Measurements from ENCODE around the gene CLEC7A. TPM values are rescaled to one million over a fixed set of nuclear protein-coding genes. Genes with fewer than 3 reads are reported as not detected.

Gene CLEC7A
- total and polyA plus RNA-seq, 9 of the 15 experiments (the other 6 are each of a cell fraction or from before 2014, with no cell fraction given) = 0.16 TPM; not detected in 8

- TF ChIP-seq GTF2E2 (tag; IDR thresholded peaks at IDR 0.05) = no peak
These were observed 62.1 kb downstream of the CLEC7A start (continued) for GRCh38 chr12:10067942-10068341.

GRCh38 chr12:10067264-10067663 is 62.7 kb downstream of the CLEC7A start:
- H3K27ac ChIP-seq (ENCODE audit: extremely low read depth, low read depth, low read length) = no peak overlapping the region
- 0% methylated on average over 3 of the region's 4 CpGs for WGBS (ENCODE audit: insufficient coverage, low coverage, missing lambda C conversion rate)
- no peak for FAIRE-seq
- no peak for ATAC-seq
- H4K20me1 ChIP-seq (replicated peaks; ENCODE audit: control insufficient read depth, insufficient read depth, low read length) = no peaks in the 10 kb centered on the region
- no peak overlapping the region for H3K9ac ChIP-seq (ENCODE audit: insufficient read depth in 1 of 2, low read depth in 2 of 2, low read length in 2 of 2)
- POLR2A ChIA-PET = interaction anchor here (1.1 kb wide), 2 partner anchors 22 to 26 kb away, joined by 3 to 4 read pairs; no protein-coding TSS in a partner anchor
- H2AFZ ChIP-seq (ENCODE audit: low read depth, low read length) = no peak overlapping the region
- in situ Hi-C loops (cut with MboI) (no loop called here), intact Hi-C loops (cut with micrococcal nuclease) (no loop called here)
- H3K4me2 ChIP-seq (ENCODE audit: insufficient read depth, low read length) = no peak overlapping the region
- no peaks in the 10 kb centered on the region for H3K9me1 ChIP-seq (ENCODE audit: control insufficient read depth, insufficient read depth, low read length)
- no peaks in the 10 kb centered on the region for H3K4me1 ChIP-seq (replicated peaks in 1 of 2; ENCODE audit: control insufficient read depth in 2 of 2, insufficient read depth in 2 of 2, low read length in 2 of 2)
- DNase-seq (ENCODE audit: extremely low read depth in 1 of 4, low spot score in 3 of 4) = no peak
- H3K27me3 ChIP-seq (ENCODE audit: control insufficient read depth in 2 of 2, insufficient read depth in 2 of 2, low read length in 2 of 2) = no peaks in the 10 kb centered on the region; a peak in 1 of 5 replicates
- no peaks in the 10 kb centered on the region for H3K9me3 ChIP-seq (replicated peaks; ENCODE audit: control insufficient read depth, insufficient read depth, low read depth, low read length)
- BruUV-seq (replicated peaks) = no TSS peak
- CTCF ChIA-PET (ENCODE audit: low intra/inter-chr PET ratio) = no interaction called here
- H3K79me2 ChIP-seq (ENCODE audit: control insufficient read depth, insufficient read depth, low read length) = no peaks in the 10 kb centered on the region
- no peak overlapping the region for H3K4me3 ChIP-seq
- TF ChIP-seq RFX5 (IDR thresholded peaks at IDR 0.05; ENCODE audit: low read depth, low read length) = no peak
- no peak for TF ChIP-seq SNRNP70 (optimal IDR thresholded peaks at IDR 0.05; ENCODE audit: low read depth, low read length)
- no peak for TF ChIP-seq THRAP3 (IDR thresholded peaks at IDR 0.05; ENCODE audit: borderline replicate concordance)
- no peak for TF ChIP-seq ZNF347 (CRISPR knock-in tag; IDR thresholded peaks at IDR 0.05; ENCODE audit: low read depth)
- no peak for TF ChIP-seq ZNF175 (CRISPR knock-in tag; IDR thresholded peaks at IDR 0.05; ENCODE audit: low read depth)
- no peak for TF ChIP-seq POLR2AphosphoS5 (IDR thresholded peaks at IDR 0.05; ENCODE audit: control insufficient read depth, insufficient read depth, low read depth, low read length)
- no peaks in the 10 kb centered on the region for H3K36me3 ChIP-seq (ENCODE audit: control insufficient read depth, insufficient read depth, low read length)

Other genes with a start within 250 kb of the CLEC7A start
Only the 7 nearest of the 11 such genes appear.
- not detected in 2 replicates for gene CLEC1B, start 131.1 kb downstream of the CLEC7A start, total RNA-seq (2014; rRNA removed)
- not detected in 2 replicates for gene CLEC1B, start 131.1 kb downstream of the CLEC7A start, total RNA-seq (2014; rRNA removed; fragmentation: Illumina TruSeq; extraction: Trizol)
- gene CLEC1B, start 131.1 kb downstream of the CLEC7A start, total RNA-seq (2015; rRNA removed; fragmentation: Illumina TruSeq; extraction: Trizol) = not detected in 2 replicates
- gene CLEC1B, start 131.1 kb downstream of the CLEC7A start, total RNA-seq (2021) = not detected in 2 replicates
- gene CLEC1B, start 131.1 kb downstream of the CLEC7A start, polyA plus RNA-seq (2011; rRNA removed) = not detected in 2 replicates
- not detected in 2 replicates for gene CLEC1B, start 131.1 kb downstream of the CLEC7A start, polyA plus RNA-seq (2014; fragmentation: Illumina TruSeq; extraction: Trizol)
- not detected for gene CLEC1B, start 131.1 kb downstream of the CLEC7A start, polyA plus RNA-seq (2014; fragmentation: Nextera tagmentation; extraction: Ambion mirVana)
- not detected in 2 replicates for gene CLEC1B, start 131.1 kb downstream of the CLEC7A start, polyA plus RNA-seq (2014; rRNA removed)
- not detected in 2 replicates for gene CLEC12B, start 119.6 kb downstream of the CLEC7A start, total RNA-seq (2014; rRNA removed)
- gene CLEC12B, start 119.6 kb downstream of the CLEC7A start, total RNA-seq (2014; rRNA removed; fragmentation: Illumina TruSeq; extraction: Trizol) = not detected in 2 replicates
- gene CLEC12B, start 119.6 kb downstream of the CLEC7A start, total RNA-seq (2015; rRNA removed; fragmentation: Illumina TruSeq; extraction: Trizol) = not detected in 2 replicates
- not detected in 2 replicates for gene CLEC12B, start 119.6 kb downstream of the CLEC7A start, total RNA-seq (2021)
- not detected in 2 replicates for gene CLEC12B, start 119.6 kb downstream of the CLEC7A start, polyA plus RNA-seq (2011; rRNA removed)
- not detected in 2 replicates for gene CLEC12B, start 119.6 kb downstream of the CLEC7A start, polyA plus RNA-seq (2014; fragmentation: Illumina TruSeq; extraction: Trizol)
- not detected for gene CLEC12B, start 119.6 kb downstream of the CLEC7A start, polyA plus RNA-seq (2014; fragmentation: Nextera tagmentation; extraction: Ambion mirVana)
- gene CLEC12B, start 119.6 kb downstream of the CLEC7A start, polyA plus RNA-seq (2014; rRNA removed) = not detected in 2 replicates
- not detected in 2 replicates for gene CLEC9A, start 99.5 kb downstream of the CLEC7A start, total RNA-seq (2014; rRNA removed)
- gene CLEC9A, start 99.5 kb downstream of the CLEC7A start, total RNA-seq (2014; rRNA removed; fragmentation: Illumina TruSeq; extraction: Trizol) = not detected in 2 replicates
- not detected in 2 replicates for gene CLEC9A, start 99.5 kb downstream of the CLEC7A start, total RNA-seq (2015; rRNA removed; fragmentation: Illumina TruSeq; extraction: Trizol)
- gene CLEC9A, start 99.5 kb downstream of the CLEC7A start, total RNA-seq (2021) = not detected in 2 replicates
- not detected in 2 replicates for gene CLEC9A, start 99.5 kb downstream of the CLEC7A start, polyA plus RNA-seq (2011; rRNA removed)
- gene CLEC9A, start 99.5 kb downstream of the CLEC7A start, polyA plus RNA-seq (2014; fragmentation: Illumina TruSeq; extraction: Trizol) = not detected in 2 replicates
- gene CLEC9A, start 99.5 kb downstream of the CLEC7A start, polyA plus RNA-seq (2014; fragmentation: Nextera tagmentation; extraction: Ambion mirVana) = not detected
- not detected in 2 replicates for gene CLEC9A, start 99.5 kb downstream of the CLEC7A start, polyA plus RNA-seq (2014; rRNA removed)
- not detected in 2 replicates for gene CLEC1A, start 31.2 kb downstream of the CLEC7A start, total RNA-seq (2014; rRNA removed)
- gene CLEC1A, start 31.2 kb downstream of the CLEC7A start, total RNA-seq (2014; rRNA removed; fragmentation: Illumina TruSeq; extraction: Trizol) = not detected in 2 replicates
- gene CLEC1A, start 31.2 kb downstream of the CLEC7A start, total RNA-seq (2015; rRNA removed; fragmentation: Illumina TruSeq; extraction: Trizol) = not detected in 2 replicates
- gene CLEC1A, start 31.2 kb downstream of the CLEC7A start, total RNA-seq (2021) = not detected in 2 replicates
- gene CLEC1A, start 31.2 kb downstream of the CLEC7A start, polyA plus RNA-seq (2011; rRNA removed) = not detected in 2 replicates
- gene CLEC1A, start 31.2 kb downstream of the CLEC7A start, polyA plus RNA-seq (2014; fragmentation: Illumina TruSeq; extraction: Trizol) = not detected in 2 replicates
- under 1 TPM in 1 of 2 experiments, not detected in 1; 0.04 TPM for gene CLEC1A, start 31.2 kb downstream of the CLEC7A start, polyA plus RNA-seq (2014; fragmentation: Nextera tagmentation; extraction: Ambion mirVana)
- not detected in 2 replicates for gene CLEC1A, start 31.2 kb downstream of the CLEC7A start, polyA plus RNA-seq (2014; rRNA removed)
- not detected in 2 replicates for gene OLR1, start 41.9 kb upstream of the CLEC7A start, total RNA-seq (2014; rRNA removed)
- not detected in 2 replicates for gene OLR1, start 41.9 kb upstream of the CLEC7A start, total RNA-seq (2014; rRNA removed; fragmentation: Illumina TruSeq; extraction: Trizol)
- gene OLR1, start 41.9 kb upstream of the CLEC7A start, total RNA-seq (2015; rRNA removed; fragmentation: Illumina TruSeq; extraction: Trizol) = not detected in 2 replicates
- 0.45 TPM in 1 of 2 replicates, not detected in the other for gene OLR1, start 41.9 kb upstream of the CLEC7A start, total RNA-seq (2021)
- gene OLR1, start 41.9 kb upstream of the CLEC7A start, polyA plus RNA-seq (2011; rRNA removed) = not detected in 2 replicates
- not detected in 2 replicates for gene OLR1, start 41.9 kb upstream of the CLEC7A start, polyA plus RNA-seq (2014; fragmentation: Illumina TruSeq; extraction: Trizol)
- not detected for gene OLR1, start 41.9 kb upstream of the CLEC7A start, polyA plus RNA-seq (2014; fragmentation: Nextera tagmentation; extraction: Ambion mirVana)
- not detected in 2 replicates for gene OLR1, start 41.9 kb upstream of the CLEC7A start, polyA plus RNA-seq (2014; rRNA removed)
- not detected in 2 replicates for gene TMEM52B, start 48.8 kb upstream of the CLEC7A start, total RNA-seq (2014; rRNA removed)
- not detected in 2 replicates for gene TMEM52B, start 48.8 kb upstream of the CLEC7A start, total RNA-seq (2014; rRNA removed; fragmentation: Illumina TruSeq; extraction: Trizol)
- not detected in 2 replicates for gene TMEM52B, start 48.8 kb upstream of the CLEC7A start, total RNA-seq (2015; rRNA removed; fragmentation: Illumina TruSeq; extraction: Trizol)
- not detected in 2 replicates for gene TMEM52B, start 48.8 kb upstream of the CLEC7A start, total RNA-seq (2021)
- gene TMEM52B, start 48.8 kb upstream of the CLEC7A start, polyA plus RNA-seq (2011; rRNA removed) = not detected in 2 replicates
- not detected in 2 replicates for gene TMEM52B, start 48.8 kb upstream of the CLEC7A start, polyA plus RNA-seq (2014; fragmentation: Illumina TruSeq; extraction: Trizol)
- not detected for gene TMEM52B, start 48.8 kb upstream of the CLEC7A start, polyA plus RNA-seq (2014; fragmentation: Nextera tagmentation; extraction: Ambion mirVana)
- not detected in 2 replicates for gene TMEM52B, start 48.8 kb upstream of the CLEC7A start, polyA plus RNA-seq (2014; rRNA removed)
- 8.8 and 10.1 TPM in 2 replicates for gene GABARAPL1, start 82.7 kb upstream of the CLEC7A start, total RNA-seq (2014; rRNA removed)
- gene GABARAPL1, start 82.7 kb upstream of the CLEC7A start, total RNA-seq (2014; rRNA removed; fragmentation: Illumina TruSeq; extraction: Trizol) = 11.6 and 15.3 TPM in 2 replicates
- gene GABARAPL1, start 82.7 kb upstream of the CLEC7A start, total RNA-seq (2015; rRNA removed; fragmentation: Illumina TruSeq; extraction: Trizol) = 5.5 TPM in 2 replicates
- gene GABARAPL1, start 82.7 kb upstream of the CLEC7A start, total RNA-seq (2021) = 10.6 and 11.7 TPM in 2 replicates
- gene GABARAPL1, start 82.7 kb upstream of the CLEC7A start, polyA plus RNA-seq (2011; rRNA removed) = 11.0 and 15.7 TPM in 2 replicates
- gene GABARAPL1, start 82.7 kb upstream of the CLEC7A start, polyA plus RNA-seq (2014; fragmentation: Illumina TruSeq; extraction: Trizol) = 15.9 and 17.9 TPM in 2 replicates
- 1 to 10 TPM; 2.3 to 3.2 TPM for gene GABARAPL1, start 82.7 kb upstream of the CLEC7A start, polyA plus RNA-seq (2014; fragmentation: Nextera tagmentation; extraction: Ambion mirVana)
- gene GABARAPL1, start 82.7 kb upstream of the CLEC7A start, polyA plus RNA-seq (2014; rRNA removed) = 11.3 and 11.7 TPM in 2 replicates

Measured in K562 (cell line).